GM19238 (cell line): ENCODE measurements around the gene FRMD4B.

ENCODE experiments used
- DNase-seq: peaks from one replicate; pipeline ENCODE4 v3.0.0; 2011; ENCODE audit warnings: low spot score; ENCODE audit not compliant: insufficient read length

The FRMD4B gene

GRCh38 chr3:69204315-69204957 is 181.5 kb downstream of the FRMD4B start:
- peak; percentile 12 for DNase-seq

- no peak for DNase-seq
These were observed 182.1 kb downstream of the FRMD4B start for GRCh38 chr3:69203631-69204314.

- DNase-seq, result no peak
These were observed 184.2 kb downstream of the FRMD4B start for GRCh38 chr3:69201658-69202057.

GRCh38 chr3:69200384-69201068 is 185.4 kb downstream of the FRMD4B start:
- DNase-seq, result no peak

- DNase-seq, result no peak
These were observed 185.9 kb downstream of the FRMD4B start for GRCh38 chr3:69199942-69200341.

- DNase-seq, result no peak
These were observed 187.9 kb downstream of the FRMD4B start for GRCh38 chr3:69197922-69198530.

- DNase-seq, result no peak
These were observed 188.4 kb downstream of the FRMD4B start for GRCh38 chr3:69197455-69197854.

GRCh38 chr3:69196876-69197275 is 189.0 kb downstream of the FRMD4B start:
- no peak for DNase-seq

GRCh38 chr3:69194431-69195165 is 191.3 kb downstream of the FRMD4B start:
- DNase-seq, result no peak

- no peak for DNase-seq
These were observed 192.1 kb downstream of the FRMD4B start for GRCh38 chr3:69193749-69194148.

- no peak for DNase-seq
These were observed 194.4 kb downstream of the FRMD4B start for GRCh38 chr3:69191516-69191915.

- no peak for DNase-seq
These were observed 196.4 kb downstream of the FRMD4B start for GRCh38 chr3:69189487-69189886.

- DNase-seq, result no peak
These were observed 199.3 kb downstream of the FRMD4B start for GRCh38 chr3:69186575-69187093.

GRCh38 chr3:69182588-69183316 is 203.1 kb downstream of the FRMD4B start:
- DNase-seq, result no peak

- DNase-seq, result no peak
These were observed 204.2 kb downstream of the FRMD4B start for GRCh38 chr3:69181592-69182211.

- DNase-seq, result no peak
These were observed 204.9 kb downstream of the FRMD4B start for GRCh38 chr3:69180869-69181591.

- no peak for DNase-seq
These were observed 206.0 kb downstream of the FRMD4B start for GRCh38 chr3:69179740-69180372.

GRCh38 chr3:69178838-69179739 is 206.8 kb downstream of the FRMD4B start:
- DNase-seq, result no peak
